ENCODE results near the gene CRYBB1. TPM values are rescaled to one million over a fixed set of nuclear protein-coding genes. Genes with fewer than 3 reads are reported as not detected.
"Not testable (repeated sequence)": the region's sequence is repeated elsewhere in the genome, so short reads cannot be mapped to it uniquely, and the experiment has no call there.

The CRYBB1 gene
- polyA plus RNA-seq, 1 donor, result 0.45 TPM

- no peak for DNase-seq
These were observed 24.9 kb upstream of the CRYBB1 start for GRCh38 chr22:26642465-26643417.

GRCh38 chr22:26636296-26636695, 18.5 kb upstream of the CRYBB1 start:
- no peak for DNase-seq

GRCh38 chr22:26635117-26635516, 17.3 kb upstream of the CRYBB1 start:
- no peak for DNase-seq

- no peak for DNase-seq
These were observed 16.4 kb upstream of the CRYBB1 start for GRCh38 chr22:26634189-26634588.

- no peak for DNase-seq
These were observed 14.8 kb upstream of the CRYBB1 start for GRCh38 chr22:26632422-26633155.

- no peak for DNase-seq
These were observed 13.5 kb upstream of the CRYBB1 start for GRCh38 chr22:26631282-26631681.

GRCh38 chr22:26629988-26630761, 12.3 kb upstream of the CRYBB1 start:
- DNase-seq, result no peak

GRCh38 chr22:26624803-26625202, 7.0 kb upstream of the CRYBB1 start:
- DNase-seq, result no peak

- no peak for DNase-seq
These were observed 6.2 kb upstream of the CRYBB1 start for GRCh38 chr22:26623984-26624383.

- no peak for DNase-seq
These were observed 3.8 kb upstream of the CRYBB1 start, which contains the start of gene CRYBA4 for GRCh38 chr22:26621663-26622062. Gene CRYBA4 (plus strand): TSS chr22:26621963. CDS start chr22:26622597, 634 bp downstream.

GRCh38 chr22:26620197-26620596, 2.4 kb upstream of the CRYBB1 start:
- DNase-seq, result no peak

GRCh38 chr22:26619510-26619909, 1.7 kb upstream of the CRYBB1 start:
- no peak for DNase-seq

- DNase-seq, result no peak
These were observed 628 bp upstream of the CRYBB1 start for GRCh38 chr22:26618455-26618854.

GRCh38 chr22:26616650-26617049, 1.2 kb downstream of the CRYBB1 start:
- no peak for DNase-seq

GRCh38 chr22:26615830-26616435, 1.9 kb downstream of the CRYBB1 start:
- no peak for DNase-seq

- no peak for DNase-seq
These were observed 2.7 kb downstream of the CRYBB1 start for GRCh38 chr22:26615149-26615548.

- DNase-seq, result no peak
These were observed 3.5 kb downstream of the CRYBB1 start for GRCh38 chr22:26614322-26614721.

- not testable (repeated sequence) for DNase-seq
These were observed 4.1 kb downstream of the CRYBB1 start for GRCh38 chr22:26613753-26614152.

GRCh38 chr22:26612652-26613051, 5.2 kb downstream of the CRYBB1 start:
- DNase-seq, result no peak

GRCh38 chr22:26610996-26611395, 6.8 kb downstream of the CRYBB1 start:
- DNase-seq, result no peak

GRCh38 chr22:26610072-26610958, 7.5 kb downstream of the CRYBB1 start:
- DNase-seq, result no peak

All from left kidney (tissue), 2 donors.